ENCODE data around the gene NUP160. TPM values are rescaled to one million over a fixed set of nuclear protein-coding genes. Genes with fewer than 3 reads are reported as not detected.
"Not testable (repeated sequence)": the region's sequence is repeated elsewhere in the genome, so short reads cannot be mapped to it uniquely, and the experiment has no call there.

The NUP160 gene
- polyA plus RNA-seq, 3 donors, result 10.6 to 15.7 (median 10.9) TPM

- peaks cover 15 to 19% of the 10 kb centered on the region in 2 donors for H3K4me1 ChIP-seq (ENCODE audit: control insufficient read depth in 1 of 2, insufficient read depth in 2 of 2, low read length in 2 of 2)
- H3K4me3 Mint-ChIP-seq, result peak overlapping the region in 1 of 2 donors; percentile 64
- 33% methylated on average over 5 of the region's 7 CpGs for WGBS (ENCODE audit: insufficient coverage)
- TF ChIP-seq CTCF (IDR thresholded peaks at IDR 0.05), result no peak
- peaks cover 4 to 9% of the 10 kb centered on the region in 2 donors for H3K9me3 ChIP-seq (replicated peaks in 1 of 2; ENCODE audit: control insufficient read depth in 1 of 2, insufficient read depth in 1 of 2, low read length in 2 of 2)
- intact Hi-C loops (cut with micrococcal nuclease), result no loop called here
- H3K27ac ChIP-seq (ENCODE audit: low read depth in 1 of 2, low read length in 2 of 2), result no peak overlapping the region
- H3K27me3 ChIP-seq (ENCODE audit: control insufficient read depth in 2 of 2, insufficient read depth in 2 of 2, low read length in 2 of 2), result no peaks in the 10 kb centered on the region
- no peak overlapping the region for H3K9ac ChIP-seq (ENCODE audit: insufficient read depth, low read length, poor library complexity, severe bottlenecking)
- no peaks in the 10 kb centered on the region for H3K79me2 ChIP-seq (ENCODE audit: insufficient read depth, low read length)
- peaks cover 13 to 20% (median 15%) of the 10 kb centered on the region in 7 donors for H3K9me3 Mint-ChIP-seq
- H3K4me3 ChIP-seq (replicated peaks in 1 of 3; ENCODE audit: low read depth in 2 of 3, low read length in 3 of 3), result peak overlapping the region in 1 of 3 experiments; percentile 34
- peaks cover 19% of the 10 kb centered on the region for H3K4me1 Mint-ChIP-seq
- H3K27ac Mint-ChIP-seq, result no peak overlapping the region
- H3K27me3 Mint-ChIP-seq (ENCODE audit: low read depth in 3 of 3), result peaks cover 0 to 3% (median 1%) of the 10 kb centered on the region in 3 donors
- H3K4me2 ChIP-seq (replicated peaks; ENCODE audit: extremely low read depth, low read length, poor library complexity, severe bottlenecking), result peak overlapping the region; percentile 27
- H3K36me3 Mint-ChIP-seq, result no peaks in the 10 kb centered on the region
- peak overlapping the region; percentile 48 for H2AFZ ChIP-seq (ENCODE audit: insufficient read depth, low read depth, low read length, poor library complexity, severe bottlenecking)
- DNase-seq, result peak; percentile 18 to 21 (median 19)
- no peaks in the 10 kb centered on the region for H3K36me3 ChIP-seq (replicated peaks in 1 of 2; ENCODE audit: control insufficient read depth in 1 of 2, insufficient read depth in 2 of 2, low read length in 2 of 2)
- no peaks in the 10 kb centered on the region for H4K20me1 ChIP-seq (ENCODE audit: insufficient read depth, low read length)
Observed at GRCh38 chr11:47881145-47881544, 33.0 kb upstream of the NUP160 start.

DNA sequence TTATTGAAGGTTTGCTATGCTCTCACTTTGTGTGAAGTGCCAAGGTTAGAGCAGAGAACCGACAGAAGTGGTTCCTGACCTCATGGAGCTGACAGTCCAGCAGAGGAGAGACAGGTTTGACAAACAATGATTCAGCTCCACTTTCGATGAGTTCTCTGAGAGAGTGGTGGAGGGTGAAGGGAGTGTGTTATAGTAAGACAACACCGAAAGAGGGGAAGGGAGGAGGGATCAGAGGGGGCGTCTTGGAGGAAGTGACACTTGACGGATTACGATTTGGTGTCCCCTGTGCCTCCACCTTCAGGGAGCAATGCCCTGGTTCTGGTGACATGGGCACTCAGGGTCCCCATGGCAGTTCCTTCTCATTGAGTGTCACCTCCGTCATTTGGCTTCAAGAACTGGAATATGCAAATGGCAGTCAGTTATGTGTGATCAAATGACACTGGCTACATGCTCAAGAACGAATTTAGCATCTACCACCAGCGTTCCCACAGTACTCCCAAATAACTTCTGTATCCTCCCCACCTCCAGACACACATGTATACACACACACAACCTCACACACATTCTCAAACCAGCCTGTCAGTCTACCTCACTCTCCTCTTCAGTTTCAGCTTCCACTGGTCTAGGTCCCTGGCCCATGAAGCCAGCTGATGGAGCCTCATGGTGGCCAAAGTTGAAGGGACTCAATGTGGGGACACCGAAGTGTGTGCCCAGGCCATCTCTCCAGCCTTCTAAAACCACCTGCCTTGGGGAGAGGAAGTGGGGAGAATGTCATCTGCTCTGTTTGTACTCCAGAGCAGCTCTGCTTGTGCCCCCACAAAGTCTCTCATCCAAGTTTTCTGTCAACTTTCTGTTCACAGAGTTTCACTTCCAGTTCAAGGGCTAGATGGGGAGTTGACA, 31.4 kb upstream of the NUP160 start:
- no peak for TF ChIP-seq CTCF (IDR thresholded peaks at IDR 0.05)
- 90% methylated on average over 9 of the region's 10 CpGs for WGBS (ENCODE audit: insufficient coverage)
- H3K36me3 ChIP-seq (replicated peaks in 1 of 2; ENCODE audit: control insufficient read depth in 1 of 2, insufficient read depth in 2 of 2, low read length in 2 of 2), result no peaks in the 10 kb centered on the region
- H3K4me3 ChIP-seq (replicated peaks in 1 of 3; ENCODE audit: low read depth in 2 of 3, low read length in 3 of 3), result no peak overlapping the region
- Mint-ChIP-seq H3K36me3 (no peaks in the 10 kb centered on the region), H3K27me3 (ENCODE audit: low read depth in 3 of 3) (peaks cover 0 to 3% (median 1%) of the 10 kb centered on the region in 3 donors), H3K4me1 (peaks cover 15% of the 10 kb centered on the region), H3K9me3 (peaks cover 22 to 36% (median 30%) of the 10 kb centered on the region in 7 donors), H3K4me3 (no peak overlapping the region), H3K27ac (peak overlapping the region in 1 of 7 donors; percentile 63)
- H3K27me3 ChIP-seq (ENCODE audit: control insufficient read depth in 2 of 2, insufficient read depth in 2 of 2, low read length in 2 of 2), result no peaks in the 10 kb centered on the region
- H4K20me1 ChIP-seq (ENCODE audit: insufficient read depth, low read length), result no peaks in the 10 kb centered on the region
- no peaks in the 10 kb centered on the region for H3K79me2 ChIP-seq (ENCODE audit: insufficient read depth, low read length)
- H3K4me1 ChIP-seq (ENCODE audit: control insufficient read depth in 1 of 2, insufficient read depth in 2 of 2, low read length in 2 of 2), result peaks cover 15 to 19% of the 10 kb centered on the region in 2 donors
- no peak overlapping the region for H3K9ac ChIP-seq (ENCODE audit: insufficient read depth, low read length, poor library complexity, severe bottlenecking)
- no peak for DNase-seq
- H3K27ac ChIP-seq (ENCODE audit: low read depth in 1 of 2, low read length in 2 of 2), result no peak overlapping the region
- no peak overlapping the region for H3K4me2 ChIP-seq (replicated peaks; ENCODE audit: extremely low read depth, low read length, poor library complexity, severe bottlenecking)
- no peak overlapping the region for H2AFZ ChIP-seq (ENCODE audit: insufficient read depth, low read depth, low read length, poor library complexity, severe bottlenecking)
- peaks cover 20 to 24% of the 10 kb centered on the region in 2 donors for H3K9me3 ChIP-seq (replicated peaks in 1 of 2; ENCODE audit: control insufficient read depth in 1 of 2, insufficient read depth in 1 of 2, low read length in 2 of 2)
- intact Hi-C loops (cut with micrococcal nuclease), result no loop called here

DNA sequence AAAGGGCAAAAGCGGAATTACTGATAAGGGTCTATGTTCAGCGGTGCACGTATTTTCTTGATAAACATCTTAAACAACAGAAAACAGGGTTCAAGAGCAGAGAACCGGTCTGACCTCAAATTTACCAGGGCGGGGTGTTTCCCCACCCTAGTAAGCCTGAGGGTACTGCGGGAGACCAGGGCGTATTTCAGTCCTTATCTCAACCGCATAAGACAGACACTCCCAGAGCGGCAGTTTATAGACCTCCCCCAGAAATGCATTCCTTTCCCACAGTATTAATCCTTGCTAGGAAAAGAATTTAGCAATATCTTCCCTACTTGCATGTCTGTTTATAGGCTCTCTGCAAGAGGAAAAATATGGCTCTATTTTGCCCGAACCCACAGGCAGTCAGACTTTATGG, 27.7 kb upstream of the NUP160 start:
- H3K79me2 ChIP-seq (ENCODE audit: insufficient read depth, low read length); DNase-seq; H3K4me3 ChIP-seq (replicated peaks in 1 of 3; ENCODE audit: low read depth in 2 of 3, low read length in 3 of 3); H4K20me1 ChIP-seq (ENCODE audit: insufficient read depth, low read length); H3K27ac ChIP-seq (ENCODE audit: low read depth in 1 of 2, low read length in 2 of 2); H3K4me2 ChIP-seq (replicated peaks; ENCODE audit: extremely low read depth, low read length, poor library complexity, severe bottlenecking); H3K36me3 Mint-ChIP-seq; H3K27me3 ChIP-seq (ENCODE audit: control insufficient read depth in 2 of 2, insufficient read depth in 2 of 2, low read length in 2 of 2); intact Hi-C loops (cut with micrococcal nuclease); H3K4me3 Mint-ChIP-seq; H3K4me1 Mint-ChIP-seq; H2AFZ ChIP-seq (ENCODE audit: insufficient read depth, low read depth, low read length, poor library complexity, severe bottlenecking); H3K27ac Mint-ChIP-seq; H3K36me3 ChIP-seq (replicated peaks in 1 of 2; ENCODE audit: control insufficient read depth in 1 of 2, insufficient read depth in 2 of 2, low read length in 2 of 2); H3K27me3 Mint-ChIP-seq (ENCODE audit: low read depth in 3 of 3); H3K9ac ChIP-seq (ENCODE audit: insufficient read depth, low read length, poor library complexity, severe bottlenecking): not testable (repeated sequence)
- H3K9me3 Mint-ChIP-seq, result peaks cover 25 to 42% (median 36%) of the 10 kb centered on the region in 7 donors
- Histone ChIP-seq H3K4me1 (ENCODE audit: control insufficient read depth in 1 of 2, insufficient read depth in 2 of 2, low read length in 2 of 2) (peaks cover 9 to 13% of the 10 kb centered on the region in 2 donors), H3K9me3 (replicated peaks in 1 of 2; ENCODE audit: control insufficient read depth in 1 of 2, insufficient read depth in 1 of 2, low read length in 2 of 2) (peaks cover 20 to 35% of the 10 kb centered on the region in 2 donors)
- WGBS (ENCODE audit: insufficient coverage), result 89% methylated on average over 5 of the region's 10 CpGs
